ENCODE results near the gene THSD4.

THSD4 gene

DNA sequence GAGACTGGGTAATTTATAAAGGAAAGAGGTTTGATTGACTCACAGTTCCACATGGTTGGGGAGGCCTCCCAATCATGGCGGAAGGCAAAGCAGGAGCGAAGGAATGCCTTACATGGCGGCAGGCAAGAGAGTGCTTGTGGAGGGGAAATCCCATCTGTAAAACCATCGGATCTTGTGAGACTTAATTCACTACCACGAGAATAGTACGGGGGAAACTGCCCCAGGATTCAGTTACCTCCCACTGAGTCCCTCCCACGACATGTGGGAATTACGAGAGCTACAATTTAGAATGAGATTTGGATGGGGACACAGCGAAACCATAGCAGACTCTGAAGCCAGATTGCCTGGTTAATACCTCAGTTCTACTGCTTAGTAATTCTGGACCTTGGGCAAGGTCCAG is 67.8 kb downstream of the THSD4 start:
- no peak overlapping the region for H3K4me3 ChIP-seq (ENCODE audit: low read length)
- no peaks in the 10 kb centered on the region for H3K27me3 ChIP-seq (ENCODE audit: control insufficient read depth, low read length)
- H3K79me2 ChIP-seq (ENCODE audit: control insufficient read depth, low read length): no peaks in the 10 kb centered on the region
- H3F3A ChIP-seq (ENCODE audit: control insufficient read depth, insufficient read depth): no peaks in the 10 kb centered on the region
- TF ChIP-seq EZH2phosphoT487 (IDR thresholded peaks at IDR 0.05; ENCODE audit: borderline replicate concordance, low read length) (no peak), CTCF (IDR thresholded peaks at IDR 0.05; ENCODE audit: low read depth, low read length, poor library complexity, severe bottlenecking) (no peak)
- H3K9me2 ChIP-seq (replicated peaks; ENCODE audit: control insufficient read depth, low read length): no peaks in the 10 kb centered on the region
- no peaks in the 10 kb centered on the region for H3K36me3 ChIP-seq (ENCODE audit: control insufficient read depth, low read length)
- no peaks in the 10 kb centered on the region for H3K9me3 ChIP-seq (ENCODE audit: control insufficient read depth, insufficient read depth, low read length)
- H3K4me2 ChIP-seq (ENCODE audit: low read length): no peak overlapping the region
- H3K27ac ChIP-seq (ENCODE audit: low read depth, low read length): no peak overlapping the region
- no peaks in the 10 kb centered on the region for H4K20me1 ChIP-seq (ENCODE audit: control insufficient read depth, insufficient read depth, low read depth, low read length)
- no peaks in the 10 kb centered on the region for H3K4me1 ChIP-seq (ENCODE audit: control insufficient read depth, low read length)

DNA sequence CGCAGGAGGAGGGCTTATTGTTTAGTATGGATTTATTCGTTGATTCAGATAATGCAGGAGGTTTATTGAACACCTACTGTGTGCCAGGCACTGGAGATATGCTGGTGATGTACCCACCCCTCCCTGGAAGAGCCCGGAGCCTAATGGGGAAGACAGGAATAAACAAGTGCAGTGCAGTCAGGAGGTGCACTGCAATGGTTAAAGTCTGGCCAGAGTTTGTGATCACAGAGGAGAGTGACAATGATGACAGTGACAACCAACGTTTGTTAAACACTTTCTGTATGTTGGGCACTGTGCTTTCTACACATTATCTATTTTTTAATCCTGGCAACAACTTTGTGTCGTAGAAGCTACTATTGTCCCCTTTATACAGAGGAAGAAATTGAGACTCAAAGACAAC is 70.4 kb downstream of the THSD4 start:
- TF ChIP-seq CTCF (IDR thresholded peaks at IDR 0.05; ENCODE audit: low read depth, low read length, poor library complexity, severe bottlenecking) (no peak), EZH2phosphoT487 (IDR thresholded peaks at IDR 0.05; ENCODE audit: borderline replicate concordance, low read length) (no peak)
- H3K9me3 ChIP-seq (ENCODE audit: control insufficient read depth, insufficient read depth, low read length): no peaks in the 10 kb centered on the region
- no peaks in the 10 kb centered on the region for H4K20me1 ChIP-seq (ENCODE audit: control insufficient read depth, insufficient read depth, low read depth, low read length)
- no peaks in the 10 kb centered on the region for H3K27me3 ChIP-seq (ENCODE audit: control insufficient read depth, low read length)
- H3K4me2 ChIP-seq (ENCODE audit: low read length): no peak overlapping the region
- no peak overlapping the region for H3K4me3 ChIP-seq (ENCODE audit: low read length)
- H3F3A ChIP-seq (ENCODE audit: control insufficient read depth, insufficient read depth): no peaks in the 10 kb centered on the region
- no peaks in the 10 kb centered on the region for H3K9me2 ChIP-seq (replicated peaks; ENCODE audit: control insufficient read depth, low read length)
- H3K27ac ChIP-seq (ENCODE audit: low read depth, low read length): no peak overlapping the region
- no peaks in the 10 kb centered on the region for H3K36me3 ChIP-seq (ENCODE audit: control insufficient read depth, low read length)
- H3K4me1 ChIP-seq (ENCODE audit: control insufficient read depth, low read length): no peaks in the 10 kb centered on the region
- no peaks in the 10 kb centered on the region for H3K79me2 ChIP-seq (ENCODE audit: control insufficient read depth, low read length)

- no peaks in the 10 kb centered on the region for H3F3A ChIP-seq (ENCODE audit: control insufficient read depth, insufficient read depth)
- no peak overlapping the region for H3K27ac ChIP-seq (ENCODE audit: low read depth, low read length)
- TF ChIP-seq CTCF (IDR thresholded peaks at IDR 0.05; ENCODE audit: low read depth, low read length, poor library complexity, severe bottlenecking) (no peak), EZH2phosphoT487 (IDR thresholded peaks at IDR 0.05; ENCODE audit: borderline replicate concordance, low read length) (no peak)
- H3K9me3 ChIP-seq (ENCODE audit: control insufficient read depth, insufficient read depth, low read length): no peaks in the 10 kb centered on the region
- H3K27me3 ChIP-seq (ENCODE audit: control insufficient read depth, low read length): no peaks in the 10 kb centered on the region
- no peaks in the 10 kb centered on the region for H3K36me3 ChIP-seq (ENCODE audit: control insufficient read depth, low read length)
- no peaks in the 10 kb centered on the region for H4K20me1 ChIP-seq (ENCODE audit: control insufficient read depth, insufficient read depth, low read depth, low read length)
- H3K4me3 ChIP-seq (ENCODE audit: low read length): no peak overlapping the region
- H3K4me1 ChIP-seq (ENCODE audit: control insufficient read depth, low read length): no peaks in the 10 kb centered on the region
- H3K79me2 ChIP-seq (ENCODE audit: control insufficient read depth, low read length): no peaks in the 10 kb centered on the region
- no peak overlapping the region for H3K4me2 ChIP-seq (ENCODE audit: low read length)
- no peaks in the 10 kb centered on the region for H3K9me2 ChIP-seq (replicated peaks; ENCODE audit: control insufficient read depth, low read length)
These were observed 71.0 kb downstream of the THSD4 start for GRCh38 chr15:71186267-71186666.

- H3K27me3 ChIP-seq (ENCODE audit: control insufficient read depth, low read length): no peaks in the 10 kb centered on the region
- no peaks in the 10 kb centered on the region for H4K20me1 ChIP-seq (ENCODE audit: control insufficient read depth, insufficient read depth, low read depth, low read length)
- no peak overlapping the region for H3K4me2 ChIP-seq (ENCODE audit: low read length)
- no peaks in the 10 kb centered on the region for H3K9me3 ChIP-seq (ENCODE audit: control insufficient read depth, insufficient read depth, low read length)
- no peaks in the 10 kb centered on the region for H3K4me1 ChIP-seq (ENCODE audit: control insufficient read depth, low read length)
- no peak for TF ChIP-seq CTCF (IDR thresholded peaks at IDR 0.05; ENCODE audit: low read depth, low read length, poor library complexity, severe bottlenecking)
- no peak for TF ChIP-seq EZH2phosphoT487 (IDR thresholded peaks at IDR 0.05; ENCODE audit: borderline replicate concordance, low read length)
- H3K36me3 ChIP-seq (ENCODE audit: control insufficient read depth, low read length): no peaks in the 10 kb centered on the region
- no peak overlapping the region for H3K4me3 ChIP-seq (ENCODE audit: low read length)
- no peaks in the 10 kb centered on the region for H3K9me2 ChIP-seq (replicated peaks; ENCODE audit: control insufficient read depth, low read length)
- no peaks in the 10 kb centered on the region for H3K79me2 ChIP-seq (ENCODE audit: control insufficient read depth, low read length)
- no peaks in the 10 kb centered on the region for H3F3A ChIP-seq (ENCODE audit: control insufficient read depth, insufficient read depth)
- H3K27ac ChIP-seq (ENCODE audit: low read depth, low read length): no peak overlapping the region
These were observed 71.8 kb downstream of the THSD4 start for GRCh38 chr15:71187078-71187477.
